Keratinocyte (primary cell): Measurements from ENCODE around the gene BTG2. TPM values are rescaled to one million over a fixed set of nuclear protein-coding genes. Genes with fewer than 3 reads are reported as not detected.

Experiments used
- DNase-seq: peaks from one replicate; pipeline ENCODE4 v3.0.0-alpha.2; 2011; ENCODE audit warnings: low read depth, missing footprints, low spot score
- FAIRE-seq: peaks from 2 replicates; lab custom pipeline; 2011; peaks lifted over from hg19 to GRCh38; lab: Jason Lieb, UNC
- H2AFZ ChIP-seq: 2 replicates; pipeline ENCODE4 v1.6.0; 2012; ENCODE audit warnings: low read length, control low read depth, inconsistent platforms; ENCODE audit not compliant: control insufficient read depth
- H3K27ac ChIP-seq: 2 replicates; pipeline ENCODE4 v1.5.1; 2011; ENCODE audit warnings: low read length; ENCODE audit not compliant: control insufficient read depth, insufficient read depth
- H3K27me3 ChIP-seq: 3 replicates; pipeline ENCODE4 v1.6.0; 2011; ENCODE audit warnings: low read length; ENCODE audit not compliant: control insufficient read depth, insufficient read depth; ENCODE audit errors: extremely low read depth
- H3K36me3 ChIP-seq, 2 experiments: 2 replicates in 1 of 2; 3 replicates in 1 of 2; pipeline ENCODE4 v1.5.1; 2011; ENCODE audit warnings: low read length in 2 of 2, mild to moderate bottlenecking in 1 of 2; ENCODE audit not compliant: control insufficient read depth in 2 of 2, insufficient read depth in 2 of 2; ENCODE audit errors: extremely low read depth in 1 of 2
- H3K4me1 ChIP-seq: 3 replicates; pipeline ENCODE4 v1.5.1; 2011; ENCODE audit warnings: low read length; ENCODE audit not compliant: control insufficient read depth, insufficient read depth; ENCODE audit errors: extremely low read depth
- H3K4me2 ChIP-seq: 3 replicates; pipeline ENCODE4 v1.6.0; 2011; ENCODE audit warnings: low read depth, low read length; ENCODE audit not compliant: control insufficient read depth, insufficient read depth; ENCODE audit errors: extremely low read depth
- H3K4me3 ChIP-seq, 3 experiments: fragments of 200-600 bp in 1 of 3; sonication (generic) in 1 of 3; 2 replicates in 2 of 3; 3 replicates in 1 of 3; pipeline ENCODE4 v1.5.1; 2011 to 2016; ENCODE audit warnings: low read length in 3 of 3, mild to moderate bottlenecking in 3 of 3, control low read depth in 2 of 3, inconsistent platforms in 1 of 3, low read depth in 1 of 3, mixed read lengths in 1 of 3, mixed run types in 1 of 3, moderate library complexity in 1 of 3; ENCODE audit not compliant: control insufficient read depth in 2 of 3, insufficient read depth in 2 of 3; ENCODE audit errors: extremely low read depth in 1 of 3
- H3K79me2 ChIP-seq: 2 replicates; pipeline ENCODE4 v1.6.0; 2012; ENCODE audit warnings: low read length; ENCODE audit not compliant: control insufficient read depth, insufficient read depth
- H3K9ac ChIP-seq: 3 replicates; pipeline ENCODE4 v1.6.0; 2011; ENCODE audit warnings: low read length; ENCODE audit not compliant: control insufficient read depth, insufficient read depth; ENCODE audit errors: extremely low read depth
- H3K9me1 ChIP-seq: 3 replicates; pipeline ENCODE4 v1.6.0; 2011; ENCODE audit warnings: low read length; ENCODE audit not compliant: control insufficient read depth, insufficient read depth; ENCODE audit errors: extremely low read depth
- H3K9me3 ChIP-seq: 2 replicates; pipeline ENCODE4 v1.5.1; 2012; ENCODE audit warnings: low read depth, low read length; ENCODE audit not compliant: control insufficient read depth
- H4K20me1 ChIP-seq: 3 replicates; pipeline ENCODE4 v1.6.0; 2011; ENCODE audit warnings: low read length; ENCODE audit not compliant: control insufficient read depth, insufficient read depth; ENCODE audit errors: extremely low read depth
- CTCF ChIP-seq, 3 experiments: IDR thresholded peaks in 1 of 3; conservative IDR thresholded peaks in 1 of 3; optimal IDR thresholded peaks in 1 of 3; 2 replicates in 2 of 3; 3 replicates in 1 of 3; pipeline versions ENCODE3 to v1.5.1; 2011; ENCODE audit warnings: low read length in 3 of 3, mild to moderate bottlenecking in 3 of 3, moderate library complexity in 2 of 3, control low read depth in 1 of 3, inconsistent platforms in 1 of 3; ENCODE audit not compliant: insufficient read depth in 2 of 3; ENCODE audit errors: extremely low read depth in 1 of 3
- EZH2 ChIP-seq: IDR thresholded peaks from one replicate; pipeline ENCODE4 v1.6.1; 2012; ENCODE audit warnings: inconsistent platforms, mild to moderate bottlenecking, low read length, moderate library complexity
- dilution Hi-C: fragments of 300-500 bp; cut with MboI; formaldehyde crosslinking; loops from one replicate; pipeline ENCODE4 v1.7.0; 2020; ENCODE audit warnings: low sequenced_read_pairs; ENCODE audit not compliant: extremely low pct_ligation_motif_present
- polyA plus RNA-seq, 5 experiments: library from polyadenylated mRNA; depleted of rRNA in 3 of 5; stranded (reverse) in 3 of 5; stranded (forward) in 1 of 5; unstranded in 1 of 5; fragments of >200 nt; gene quantifications; 1 replicate in 1 of 5; 2 replicates in 3 of 5; 3 replicates in 1 of 5; pipeline versions ENCODE4 v1.2.1 to v1.2.3, GENCODE V29; 2011 to 2012; ENCODE audit warnings: missing spikeins in 2 of 5, low read depth in 1 of 5, low replicate concordance in 1 of 5

The BTG2 gene
- polyA plus RNA-seq, 1 donor (not counting 4 experiments of a cell fraction or from before 2014, with no cell fraction given): 117 TPM

- DNase-seq: no peak
Observed at GRCh38 chr1:203278885-203279406, 26.4 kb upstream of the BTG2 start.

GRCh38 chr1:203280061-203280460 is 25.3 kb upstream of the BTG2 start:
- Histone ChIP-seq H3K27me3 (no peaks in the 10 kb centered on the region), H2AFZ (no peak overlapping the region), H3K4me2 (peak overlapping the region; percentile 66), H3K9me1 (no peaks in the 10 kb centered on the region), H3K27ac (peak overlapping the region; percentile 2), H3K4me1 (peaks cover 39% of the 10 kb centered on the region), H3K9ac (no peak overlapping the region), H3K79me2 (no peaks in the 10 kb centered on the region), H3K36me3 (no peaks in the 10 kb centered on the region), H3K4me3 (no peak overlapping the region), H4K20me1 (no peaks in the 10 kb centered on the region), H3K9me3 (no peaks in the 10 kb centered on the region)
- DNase-seq (no peak), FAIRE-seq (no peak)
- dilution Hi-C loops: no loop called here
- TF ChIP-seq CTCF (optimal IDR thresholded peaks at IDR 0.05 in 1 of 3, IDR thresholded peaks at IDR 0.05 in 1 of 3, conservative IDR thresholded peaks at IDR 0.05 in 1 of 3; ENCODE audit: extremely low read depth in 1 of 3, insufficient read depth in 2 of 3, low read length in 3 of 3): no peak

More at GRCh38 chr1:203278885-203279406, 26.4 kb upstream of the BTG2 start:
- Histone ChIP-seq H2AFZ (peak overlapping the region; percentile 83), H3K9me1 (no peaks in the 10 kb centered on the region), H3K4me3 (peak overlapping the region in 2 of 3 experiments; percentile 6 to 44), H3K27ac (peak overlapping the region; percentile 80), H3K27me3 (no peaks in the 10 kb centered on the region), H4K20me1 (no peaks in the 10 kb centered on the region), H3K4me1 (peaks cover 50% of the 10 kb centered on the region), H3K79me2 (no peaks in the 10 kb centered on the region), H3K4me2 (peak overlapping the region; percentile 68), H3K9me3 (no peaks in the 10 kb centered on the region), H3K36me3 (no peaks in the 10 kb centered on the region), H3K9ac (peak overlapping the region; percentile 59)
- no peak for FAIRE-seq
- dilution Hi-C loops: no loop called here
- TF ChIP-seq CTCF (optimal IDR thresholded peaks at IDR 0.05 in 1 of 3, IDR thresholded peaks at IDR 0.05 in 1 of 3, conservative IDR thresholded peaks at IDR 0.05 in 1 of 3; ENCODE audit: extremely low read depth in 1 of 3, insufficient read depth in 2 of 3, low read length in 3 of 3) (no peak), EZH2 (no peak)
